T-helper 22 cell (primary cell): Measurements from ENCODE around the gene CEP55.
"Not testable (repeated sequence)": the region's sequence is repeated elsewhere in the genome, so short reads cannot be mapped to it uniquely, and the experiment has no call there.

Experiments
- DNase-seq: peaks from one replicate; pipeline ENCODE4 v3.0.0-alpha.2; 2020; ENCODE audit warnings: low read depth

Gene CEP55

GRCh38 chr10:93513091-93513490 lies 16.7 kb downstream of the CEP55 start:
- DNase-seq, result no peak

GRCh38 chr10:93514521-93514920 lies 18.1 kb downstream of the CEP55 start:
- DNase-seq, result no peak

- no peak for DNase-seq
Observed at GRCh38 chr10:93515071-93516005, 18.9 kb downstream of the CEP55 start.

- DNase-seq, result no peak
Observed at GRCh38 chr10:93516006-93516380, 19.6 kb downstream of the CEP55 start.

GRCh38 chr10:93518531-93518930 lies 22.1 kb downstream of the CEP55 start:
- no peak for DNase-seq

GRCh38 chr10:93535293-93535692 lies 38.9 kb downstream of the CEP55 start:
- DNase-seq, result no peak

- DNase-seq, result not testable (repeated sequence)
Observed at GRCh38 chr10:93540871-93541270, 44.5 kb downstream of the CEP55 start.

- DNase-seq, result no peak
Observed at GRCh38 chr10:93541402-93542357, 45.3 kb downstream of the CEP55 start.

GRCh38 chr10:93542358-93542791 lies 46.0 kb downstream of the CEP55 start:
- DNase-seq, result no peak

- DNase-seq, result not testable (repeated sequence)
Observed at GRCh38 chr10:93546995-93547394, 50.6 kb downstream of the CEP55 start.

- DNase-seq, result no peak
Observed at GRCh38 chr10:93547522-93547921, 51.1 kb downstream of the CEP55 start.

GRCh38 chr10:93548376-93549071 lies 52.1 kb downstream of the CEP55 start:
- no peak for DNase-seq

- DNase-seq, result no peak
Observed at GRCh38 chr10:93550606-93551005, 54.2 kb downstream of the CEP55 start.

- DNase-seq, result no peak
Observed at GRCh38 chr10:93552780-93553179, 56.4 kb downstream of the CEP55 start.

- no peak for DNase-seq
Observed at GRCh38 chr10:93553482-93554315, 57.3 kb downstream of the CEP55 start.

- DNase-seq, result no peak
Observed at GRCh38 chr10:93554316-93554663, 57.9 kb downstream of the CEP55 start.

- DNase-seq, result no peak
Observed at GRCh38 chr10:93554760-93555432, 58.5 kb downstream of the CEP55 start.

GRCh38 chr10:93559490-93559889 lies 63.1 kb downstream of the CEP55 start:
- DNase-seq, result no peak

GRCh38 chr10:93560541-93560940 lies 64.1 kb downstream of the CEP55 start:
- DNase-seq, result no peak

- DNase-seq, result no peak
Observed at GRCh38 chr10:93565446-93565845, 69.0 kb downstream of the CEP55 start.
